Smooth muscle cell (in vitro differentiated cells): Measurements from ENCODE around the gene ALCAM. TPM values are rescaled to one million over a fixed set of nuclear protein-coding genes. Genes with fewer than 3 reads are reported as not detected.
A peak's percentile ranks its signal among the peaks of the same experiment; 100 is the strongest.

ENCODE experiments used
- DNase-seq: peaks from one replicate; lab custom pipeline; 2025; ENCODE audit not compliant: unreplicated experiment; lab: John Stamatoyannopoulos, UW
- H2AFZ ChIP-seq: fragments of 200-600 bp; sonication (generic); 2 replicates; pipeline ENCODE4 v1.6.0; 2016; ENCODE audit warnings: antibody characterized with exemption, low read depth, mild to moderate bottlenecking
- H3F3A ChIP-seq: fragments of 200-600 bp; sonication (generic); 2 replicates; pipeline ENCODE4 v1.6.0; 2017; ENCODE audit warnings: antibody characterized with exemption, low read depth
- H3K27ac ChIP-seq: fragments of 200-600 bp; sonication (generic); 2 replicates; pipeline ENCODE4 v1.5.1; 2016; ENCODE audit warnings: low read depth, mild to moderate bottlenecking
- H3K27me3 ChIP-seq: fragments of 200-600 bp; sonication (generic); 2 replicates; pipeline ENCODE4 v1.6.1; 2016; ENCODE audit warnings: low read depth, mild to moderate bottlenecking
- H3K36me3 ChIP-seq: fragments of 200-600 bp; sonication (generic); 2 replicates; pipeline ENCODE4 v1.5.1; 2016; ENCODE audit warnings: low read depth
- H3K4me1 ChIP-seq: fragments of 200-600 bp; sonication (generic); 2 replicates; pipeline ENCODE4 v1.5.1; 2016; ENCODE audit warnings: low read depth
- H3K4me2 ChIP-seq: fragments of 200-600 bp; sonication (generic); 2 replicates; pipeline ENCODE4 v1.6.0; 2016; ENCODE audit warnings: mild to moderate bottlenecking
- H3K4me3 ChIP-seq: fragments of 200-600 bp; sonication (generic); 2 replicates; pipeline ENCODE4 v1.5.1; 2016; ENCODE audit warnings: mild to moderate bottlenecking
- H3K79me2 ChIP-seq: fragments of 200-600 bp; sonication (generic); 2 replicates; pipeline ENCODE4 v1.6.0; 2016; ENCODE audit warnings: low read depth, mild to moderate bottlenecking
- H3K9ac ChIP-seq: fragments of 200-600 bp; sonication (generic); 2 replicates; pipeline ENCODE4 v1.6.0; 2016; ENCODE audit warnings: low read depth
- H3K9me3 ChIP-seq: fragments of 200-600 bp; sonication (generic); replicated peaks from 2 replicates; pipeline ENCODE4 v1.5.1; 2016; ENCODE audit warnings: low read depth
- H4K20me1 ChIP-seq: fragments of 200-600 bp; sonication (generic); 2 replicates; pipeline ENCODE4 v1.6.0; 2016; ENCODE audit warnings: low read depth
- WGBS: methylation state at CpG from one replicate; pipeline ENCODE4 v1.1.7; 2016; ENCODE audit warnings: low lambda C conversion rate; 5-methylcytosine and 5-hydroxymethylcytosine counted together
- polyA plus RNA-seq: library from polyadenylated mRNA; unstranded; fragments of >200 nt; fragmentation: Nextera tagmentation; extraction: Ambion mirVana; gene quantifications from 2 replicates; pipeline ENCODE4 v1.2.1, GENCODE V29; 2016
- total RNA-seq: library from RNA; depleted of rRNA; stranded (reverse); fragments of >200 nt; gene quantifications from 2 replicates; pipeline ENCODE4 v1.2.3, GENCODE V29; 2014
- TF ChIP-seq, protein P1 (sequence below): fragments of 200-600 bp; sonication (generic); IDR thresholded peaks from 2 replicates; pipeline ENCODE4 v1.5.1; 2017; ENCODE audit warnings: borderline replicate concordance, mild to moderate bottlenecking, antibody characterized with exemption; ENCODE audit not compliant: insufficient read depth, poor library complexity, severe bottlenecking

ALCAM gene
- total and polyA plus RNA-seq, 2 experiments from 2014 or later, result 110 to 314 TPM

DNA sequence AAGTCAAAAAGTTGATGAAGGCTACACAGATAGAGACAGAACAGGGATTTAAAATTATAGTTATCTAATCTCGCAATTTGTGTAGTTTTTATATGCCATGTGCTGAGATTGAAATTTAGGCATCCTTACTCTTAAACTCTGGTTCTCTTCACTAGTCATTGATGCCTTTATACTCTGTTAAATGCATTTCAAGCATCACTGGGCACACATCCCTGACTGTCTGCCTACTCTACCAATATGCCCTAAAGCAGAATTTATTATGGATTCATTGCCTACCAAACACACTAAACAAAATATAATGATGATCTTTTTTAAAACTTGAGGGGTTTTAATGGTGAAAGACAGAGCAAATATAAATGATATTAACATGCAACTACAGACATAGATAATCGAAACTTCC lies 10.3 kb upstream of the ALCAM start:
- no peaks in the 10 kb centered on the region for H3K9me3 ChIP-seq
- TF ChIP-seq, protein P1, sequence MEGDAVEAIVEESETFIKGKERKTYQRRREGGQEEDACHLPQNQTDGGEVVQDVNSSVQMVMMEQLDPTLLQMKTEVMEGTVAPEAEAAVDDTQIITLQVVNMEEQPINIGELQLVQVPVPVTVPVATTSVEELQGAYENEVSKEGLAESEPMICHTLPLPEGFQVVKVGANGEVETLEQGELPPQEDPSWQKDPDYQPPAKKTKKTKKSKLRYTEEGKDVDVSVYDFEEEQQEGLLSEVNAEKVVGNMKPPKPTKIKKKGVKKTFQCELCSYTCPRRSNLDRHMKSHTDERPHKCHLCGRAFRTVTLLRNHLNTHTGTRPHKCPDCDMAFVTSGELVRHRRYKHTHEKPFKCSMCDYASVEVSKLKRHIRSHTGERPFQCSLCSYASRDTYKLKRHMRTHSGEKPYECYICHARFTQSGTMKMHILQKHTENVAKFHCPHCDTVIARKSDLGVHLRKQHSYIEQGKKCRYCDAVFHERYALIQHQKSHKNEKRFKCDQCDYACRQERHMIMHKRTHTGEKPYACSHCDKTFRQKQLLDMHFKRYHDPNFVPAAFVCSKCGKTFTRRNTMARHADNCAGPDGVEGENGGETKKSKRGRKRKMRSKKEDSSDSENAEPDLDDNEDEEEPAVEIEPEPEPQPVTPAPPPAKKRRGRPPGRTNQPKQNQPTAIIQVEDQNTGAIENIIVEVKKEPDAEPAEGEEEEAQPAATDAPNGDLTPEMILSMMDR, result no peak
- H3K9ac ChIP-seq, result peak overlapping the region; percentile 62
- H3K27ac ChIP-seq, result peak overlapping the region; percentile 94
- no peaks in the 10 kb centered on the region for H4K20me1 ChIP-seq
- H3K79me2 ChIP-seq, result no peaks in the 10 kb centered on the region
- peak overlapping the region; percentile 2 for H2AFZ ChIP-seq
- H3K27me3 ChIP-seq, result no peaks in the 10 kb centered on the region
- H3K4me1 ChIP-seq, result peaks cover 22% of the 10 kb centered on the region
- no peak overlapping the region for H3K4me3 ChIP-seq
- DNase-seq, result no peak
- 38% methylated on average over 2 of the region's 2 CpGs for WGBS
- peak overlapping the region; percentile 88 for H3K4me2 ChIP-seq
- H3F3A ChIP-seq, result peaks cover 28% of the 10 kb centered on the region
- no peaks in the 10 kb centered on the region for H3K36me3 ChIP-seq

DNA sequence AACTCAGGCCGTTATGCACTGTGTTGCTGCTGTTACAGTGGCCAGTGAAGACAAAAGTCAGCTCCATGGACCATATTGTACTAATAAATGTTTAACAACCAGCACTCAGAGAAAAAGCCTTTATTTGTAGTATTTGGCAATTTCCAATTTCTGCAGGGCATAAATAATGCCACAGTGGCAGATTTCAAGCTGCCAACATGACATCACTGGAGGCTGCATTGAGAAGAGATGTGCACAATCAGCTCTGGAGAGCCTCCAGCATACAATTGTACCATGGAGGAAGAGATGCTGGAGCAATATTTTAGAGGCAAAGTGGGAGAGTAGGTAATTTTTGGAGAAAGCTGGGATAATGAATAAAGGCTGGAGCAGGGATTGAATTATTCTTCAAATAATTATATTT lies 9.7 kb upstream of the ALCAM start:
- H3K4me1 ChIP-seq, result peaks cover 26% of the 10 kb centered on the region
- H3K27ac ChIP-seq, result peak overlapping the region; percentile 94
- peak overlapping the region; percentile 62 for H3K9ac ChIP-seq
- peaks cover 28% of the 10 kb centered on the region for H3F3A ChIP-seq
- peak overlapping the region; percentile 88 for H3K4me2 ChIP-seq
- H3K4me3 ChIP-seq, result no peak overlapping the region
- H3K27me3 ChIP-seq, result no peaks in the 10 kb centered on the region
- H2AFZ ChIP-seq, result no peak overlapping the region
- H3K9me3 ChIP-seq, result no peaks in the 10 kb centered on the region
- TF ChIP-seq, protein P1, result no peak
- 61% methylated on average over 1 of the region's 1 CpG for WGBS
- H3K36me3 ChIP-seq, result no peaks in the 10 kb centered on the region
- no peak for DNase-seq
- H3K79me2 ChIP-seq, result no peaks in the 10 kb centered on the region
- no peaks in the 10 kb centered on the region for H4K20me1 ChIP-seq

DNA sequence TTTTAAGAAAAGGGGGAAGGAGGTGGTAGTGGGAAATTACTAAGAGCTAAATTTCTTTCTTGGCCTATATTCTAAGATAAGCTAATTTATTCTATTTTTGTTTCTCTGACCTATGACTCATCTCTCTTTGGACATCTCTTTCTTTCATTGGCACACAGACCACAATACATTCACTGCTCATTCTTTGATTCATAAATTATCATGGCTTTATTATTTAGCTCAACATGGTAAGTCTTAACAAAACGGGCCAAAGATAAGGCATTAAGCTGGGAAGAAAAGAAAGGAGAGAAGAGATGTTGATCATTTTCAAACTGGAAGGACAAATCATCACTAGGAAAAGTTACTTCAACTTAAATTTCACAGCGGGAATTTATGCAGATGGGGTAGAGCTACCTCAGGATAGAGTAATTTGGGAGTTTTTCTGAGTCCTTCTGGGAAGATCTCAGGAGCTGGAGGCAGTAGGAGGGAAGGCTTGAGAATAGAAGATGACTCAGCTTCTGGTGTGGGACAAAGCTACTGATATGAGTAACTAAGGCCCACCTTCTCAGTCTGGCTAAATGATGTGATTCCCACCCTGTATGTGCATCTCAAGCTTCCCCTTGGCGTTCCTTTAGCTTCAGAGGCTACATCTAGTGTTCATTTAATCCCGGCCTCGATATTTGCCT lies 7.5 kb upstream of the ALCAM start:
- DNase-seq, result no peak
- H3K4me1 ChIP-seq, result peaks cover 26% of the 10 kb centered on the region
- H3K27ac ChIP-seq, result peak overlapping the region; percentile 99
- TF ChIP-seq, protein P1, result no peak
- peak overlapping the region; percentile 61 for H3K4me2 ChIP-seq
- WGBS, result 53% methylated on average over 5 of the region's 5 CpGs
- no peaks in the 10 kb centered on the region for H3K9me3 ChIP-seq
- H3K4me3 ChIP-seq, result no peak overlapping the region
- H2AFZ ChIP-seq, result no peak overlapping the region
- H3K9ac ChIP-seq, result peak overlapping the region; percentile 72
- no peaks in the 10 kb centered on the region for H4K20me1 ChIP-seq
- H3K79me2 ChIP-seq, result no peaks in the 10 kb centered on the region
- peaks cover 27% of the 10 kb centered on the region for H3F3A ChIP-seq
- H3K36me3 ChIP-seq, result no peaks in the 10 kb centered on the region
- no peaks in the 10 kb centered on the region for H3K27me3 ChIP-seq

DNA sequence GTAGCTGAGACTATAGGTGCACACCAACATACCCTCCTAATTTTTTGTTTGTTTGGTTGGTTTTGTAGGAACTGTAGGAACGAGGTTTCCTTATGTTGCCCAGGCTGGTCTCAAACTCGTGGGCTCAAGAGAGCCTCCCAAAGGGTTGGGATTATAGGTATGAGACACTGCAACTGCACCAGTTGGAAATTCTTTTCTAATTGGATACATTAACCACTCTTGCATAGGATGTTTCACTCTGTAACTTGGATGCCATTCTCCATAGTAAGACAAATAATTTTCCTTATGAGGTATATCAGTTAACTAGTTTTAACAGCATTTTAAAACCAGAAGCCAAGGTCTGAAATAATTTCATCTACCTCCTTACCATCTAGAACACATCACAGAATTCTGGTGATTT lies 6.7 kb upstream of the ALCAM start:
- H3K4me3 ChIP-seq, result no peak overlapping the region
- no peaks in the 10 kb centered on the region for H3K9me3 ChIP-seq
- 62% methylated on average over 2 of the region's 2 CpGs for WGBS
- no peaks in the 10 kb centered on the region for H3K27me3 ChIP-seq
- no peaks in the 10 kb centered on the region for H3K79me2 ChIP-seq
- peaks cover 30% of the 10 kb centered on the region for H3K4me1 ChIP-seq
- DNase-seq, result no peak
- TF ChIP-seq, protein P1, result no peak
- H2AFZ ChIP-seq, result no peak overlapping the region
- peak overlapping the region; percentile 99 for H3K27ac ChIP-seq
- H4K20me1 ChIP-seq, result no peaks in the 10 kb centered on the region
- H3K36me3 ChIP-seq, result no peaks in the 10 kb centered on the region
- no peak overlapping the region for H3K9ac ChIP-seq
- peak overlapping the region; percentile 21 for H3K4me2 ChIP-seq
- peaks cover 27% of the 10 kb centered on the region for H3F3A ChIP-seq
